Central memory CD8-positive, alpha-beta T cell (primary cell): Measurements from ENCODE around the gene GGT1.
A peak's percentile ranks its signal among the peaks of the same experiment; 100 is the strongest.
"Not testable (repeated sequence)": the region's sequence is repeated elsewhere in the genome, so short reads cannot be mapped to it uniquely, and the experiment has no call there.

ENCODE experiments used
- ATAC-seq: fragments of 150-1000 bp; cut with Tn5 transposase; replicated peaks from 2 replicates; pipeline ENCODE4 v1.10.0; 2022; ENCODE audit warnings: mild to moderate bottlenecking, moderate FRiP score, moderate number of reproducible peaks; ENCODE audit not compliant: poor library complexity, severe bottlenecking; ENCODE audit errors: extremely low read depth
- DNase-seq, 2 donors: peaks; one replicate each; pipeline ENCODE4 v3.0.0; 2021; ENCODE audit warnings: low spot score in 2 of 2
- H3K27ac Mint-ChIP-seq: one replicate; pipeline ENCODE4 v1.8.0; 2022; ENCODE audit warnings: low read depth, mild to moderate bottlenecking, moderate library complexity, mixed read lengths
- H3K27me3 Mint-ChIP-seq: one replicate; pipeline ENCODE4 v1.8.0; 2022; ENCODE audit warnings: mixed read lengths
- H3K36me3 Mint-ChIP-seq: one replicate; pipeline ENCODE4 v1.8.0; 2022; ENCODE audit warnings: mild to moderate bottlenecking, moderate library complexity, mixed read lengths; ENCODE audit not compliant: insufficient read depth
- H3K4me1 Mint-ChIP-seq: one replicate; pipeline ENCODE4 v1.8.0; 2022; ENCODE audit warnings: mixed read lengths
- H3K4me3 Mint-ChIP-seq: one replicate; pipeline ENCODE4 v1.8.0; 2022; ENCODE audit warnings: mild to moderate bottlenecking, moderate library complexity, mixed read lengths
- H3K9me3 Mint-ChIP-seq: one replicate; pipeline ENCODE4 v1.8.0; 2022; ENCODE audit warnings: mixed read lengths

GGT1 gene

DNA sequence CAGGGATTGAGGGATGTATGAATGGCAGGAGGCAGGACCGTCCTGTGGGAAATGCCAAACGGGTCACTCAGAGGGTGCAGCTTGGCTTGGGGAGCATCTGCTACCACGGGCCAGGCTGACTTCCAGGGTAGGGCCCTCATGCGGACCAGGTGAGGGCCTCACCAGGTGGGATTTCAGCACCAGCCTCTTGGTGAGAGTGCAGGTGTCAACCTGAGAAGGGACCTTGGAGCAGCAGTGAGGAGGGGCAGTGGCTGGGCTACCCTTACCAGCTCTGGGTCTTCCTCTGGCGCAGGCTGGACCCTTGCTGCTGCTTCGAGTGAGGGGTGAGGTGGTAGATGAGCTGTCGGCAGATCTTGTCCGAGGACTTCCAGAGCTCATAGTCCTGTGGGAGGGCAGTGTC is 15.0 kb upstream of the GGT1 start:
- no peak overlapping the region for H3K27ac Mint-ChIP-seq
- no peaks in the 10 kb centered on the region for H3K27me3 Mint-ChIP-seq
- H3K9me3 Mint-ChIP-seq, result no peaks in the 10 kb centered on the region
- ATAC-seq (no peak), DNase-seq (no peak)
- peaks cover 1% of the 10 kb centered on the region for H3K36me3 Mint-ChIP-seq
- H3K4me1 Mint-ChIP-seq, result peaks cover 5% of the 10 kb centered on the region
- no peak overlapping the region for H3K4me3 Mint-ChIP-seq

DNA sequence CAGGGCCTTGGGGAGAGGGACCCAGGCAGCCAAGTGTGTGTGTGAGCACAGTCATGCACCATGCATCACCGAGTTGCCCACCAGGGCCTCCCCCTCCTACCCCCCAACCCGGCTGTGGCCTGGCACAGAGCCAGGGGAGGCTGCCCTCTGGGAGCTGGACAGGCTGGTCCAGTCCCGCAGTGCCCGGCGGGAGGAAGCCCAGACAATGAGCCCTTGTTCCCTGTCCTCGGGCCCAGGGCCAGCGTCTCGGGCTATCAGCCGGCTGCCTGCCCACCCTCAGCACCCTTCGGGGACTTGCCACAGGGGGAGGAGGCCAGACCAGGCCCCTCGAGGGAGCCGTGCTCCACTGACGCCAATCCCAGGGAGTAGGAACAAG is 14.6 kb upstream of the GGT1 start:
- Mint-ChIP-seq H3K27me3 (no peaks in the 10 kb centered on the region), H3K9me3 (no peaks in the 10 kb centered on the region), H3K36me3 (peaks cover 1% of the 10 kb centered on the region), H3K4me3 (no peak overlapping the region), H3K4me1 (peaks cover 5% of the 10 kb centered on the region), H3K27ac (no peak overlapping the region)
- no peak for ATAC-seq
- DNase-seq, result no peak

DNA sequence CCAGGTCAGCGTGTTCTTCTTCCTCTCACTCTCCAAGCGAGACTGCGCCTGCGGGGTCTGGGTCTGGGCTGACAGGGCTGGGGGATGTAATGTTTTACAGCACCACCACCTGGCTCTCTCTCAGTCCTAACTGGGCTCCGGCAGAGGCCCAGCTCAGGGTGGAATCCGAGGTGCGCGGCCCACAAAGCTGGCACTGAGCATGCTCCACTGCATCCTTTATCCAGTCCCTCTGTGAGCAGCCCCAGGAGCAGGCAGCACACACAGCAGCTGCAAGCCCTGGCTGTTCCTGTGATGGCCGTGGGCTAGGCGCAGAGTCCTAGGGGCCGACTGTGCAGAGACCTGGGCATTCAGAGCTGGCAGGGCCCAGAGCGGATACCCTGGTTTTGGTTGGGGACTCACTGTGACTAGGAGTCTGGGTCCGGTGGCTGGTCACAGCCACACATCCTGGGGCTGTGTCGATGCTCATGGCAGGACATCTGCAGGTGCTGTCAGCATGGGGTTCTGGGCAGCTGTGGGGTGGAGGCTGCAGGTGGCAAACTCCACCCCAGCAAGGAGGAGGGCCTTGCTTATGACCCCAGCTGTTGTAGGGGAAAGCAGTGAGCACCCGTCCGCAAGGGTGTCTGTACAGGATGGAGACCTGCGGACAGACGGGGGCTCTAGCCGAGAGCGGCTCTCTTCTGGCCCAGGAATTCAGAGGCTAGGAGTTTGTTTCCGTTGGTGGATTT is 14.1 kb upstream of the GGT1 start:
- DNase-seq, result no peak
- H3K9me3 Mint-ChIP-seq, result no peaks in the 10 kb centered on the region

DNA sequence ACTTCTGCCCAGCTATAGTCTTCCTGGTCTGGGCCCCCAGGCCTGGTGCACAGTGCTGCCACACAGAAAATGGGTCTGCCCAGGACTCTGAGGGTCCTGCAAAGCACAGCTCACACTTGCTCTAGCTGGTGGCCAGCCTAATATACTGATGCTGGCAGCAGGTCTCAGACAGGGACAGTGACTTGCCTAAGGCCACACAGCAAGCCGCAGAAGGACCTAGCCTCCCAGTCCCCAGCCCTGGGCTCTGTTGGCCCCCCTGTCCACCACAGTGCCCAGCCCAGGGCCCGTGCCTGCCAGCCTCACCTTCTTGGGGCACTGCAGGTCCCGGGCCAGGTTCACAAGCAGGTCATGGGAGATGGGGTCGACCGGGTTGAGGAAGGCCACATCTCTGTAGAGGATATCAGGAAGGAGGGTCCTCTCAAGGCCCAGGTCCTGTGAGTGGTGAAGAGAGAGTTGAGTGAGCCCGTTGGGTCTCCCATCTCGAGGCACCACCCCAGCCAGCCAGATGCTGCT is 13.4 kb upstream of the GGT1 start:
- H3K9me3 Mint-ChIP-seq, result no peaks in the 10 kb centered on the region
- no peak overlapping the region for H3K4me3 Mint-ChIP-seq
- DNase-seq, result no peak
- peaks cover 1% of the 10 kb centered on the region for H3K36me3 Mint-ChIP-seq
- peaks cover 5% of the 10 kb centered on the region for H3K4me1 Mint-ChIP-seq
- no peak for ATAC-seq
- H3K27ac Mint-ChIP-seq, result no peak overlapping the region
- no peaks in the 10 kb centered on the region for H3K27me3 Mint-ChIP-seq

More for the DNA sequence above, 14.1 kb upstream of the GGT1 start:
- Mint-ChIP-seq H3K27ac (no peak overlapping the region), H3K4me1 (peaks cover 5% of the 10 kb centered on the region), H3K27me3 (no peaks in the 10 kb centered on the region), H3K36me3 (peaks cover 1% of the 10 kb centered on the region), H3K4me3 (no peak overlapping the region)
- no peak for ATAC-seq

DNA sequence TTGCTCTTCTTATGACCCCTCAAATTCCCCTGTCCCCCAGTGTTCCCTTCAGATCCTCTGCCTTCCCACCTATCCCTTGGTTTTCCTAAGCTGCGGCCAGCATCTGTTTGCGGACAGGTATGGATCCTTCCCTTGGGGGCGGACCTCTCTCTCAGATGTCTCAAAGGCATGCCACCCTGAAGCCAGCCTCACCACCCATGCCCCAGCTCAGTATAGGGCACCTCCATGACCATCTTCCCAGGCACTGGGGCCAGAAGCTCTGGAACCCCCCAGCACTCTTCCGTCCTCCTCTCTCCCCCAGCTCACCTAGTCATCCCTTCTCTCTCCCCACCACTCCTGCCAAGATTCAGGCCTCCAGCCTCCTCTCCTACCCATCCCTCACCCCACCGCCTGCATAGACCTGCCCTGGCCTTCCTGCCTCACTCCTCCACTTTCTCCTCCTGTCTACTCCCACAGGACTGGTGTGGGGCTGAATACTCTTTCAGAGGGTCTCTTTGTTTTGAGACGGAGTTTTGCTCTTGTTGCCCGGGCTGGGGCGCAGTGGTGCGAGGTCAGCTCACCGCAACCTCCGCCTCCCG is 12.3 kb upstream of the GGT1 start:
- Mint-ChIP-seq H3K36me3 (peaks cover 1% of the 10 kb centered on the region), H3K4me1 (peaks cover 5% of the 10 kb centered on the region), H3K27me3 (no peaks in the 10 kb centered on the region), H3K9me3 (no peaks in the 10 kb centered on the region), H3K4me3 (no peak overlapping the region), H3K27ac (no peak overlapping the region)
- no peak for ATAC-seq
- no peak for DNase-seq

DNA sequence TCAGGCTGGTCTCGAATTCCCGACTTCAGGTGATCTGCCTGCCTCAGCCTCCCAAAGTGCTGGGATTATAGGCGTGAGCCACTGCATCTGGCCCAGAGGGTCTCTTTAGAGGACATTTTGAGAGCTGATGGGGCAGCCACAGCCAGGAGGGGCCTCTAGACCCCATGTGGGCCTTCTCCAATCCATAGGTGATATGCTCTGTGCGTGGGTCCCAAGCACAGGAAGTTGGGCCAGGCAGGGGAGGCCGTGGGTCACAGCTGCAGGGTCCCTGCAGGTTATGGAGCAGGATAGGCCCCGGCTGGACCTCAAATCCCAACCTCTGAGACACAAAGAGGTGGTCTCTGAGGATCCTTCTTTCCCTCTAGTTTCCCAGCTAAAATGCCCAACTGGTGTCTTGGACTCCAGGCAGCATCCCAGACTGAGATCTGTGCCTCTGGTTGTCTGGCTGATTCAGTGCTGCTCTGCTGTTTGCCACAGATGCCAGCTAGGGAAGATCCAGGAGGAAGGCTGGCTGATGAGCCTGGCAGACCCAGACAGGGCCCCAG is 11.6 kb upstream of the GGT1 start:
- Mint-ChIP-seq H3K4me3 (no peak overlapping the region), H3K27ac (no peak overlapping the region)
- ATAC-seq, result no peak

DNA sequence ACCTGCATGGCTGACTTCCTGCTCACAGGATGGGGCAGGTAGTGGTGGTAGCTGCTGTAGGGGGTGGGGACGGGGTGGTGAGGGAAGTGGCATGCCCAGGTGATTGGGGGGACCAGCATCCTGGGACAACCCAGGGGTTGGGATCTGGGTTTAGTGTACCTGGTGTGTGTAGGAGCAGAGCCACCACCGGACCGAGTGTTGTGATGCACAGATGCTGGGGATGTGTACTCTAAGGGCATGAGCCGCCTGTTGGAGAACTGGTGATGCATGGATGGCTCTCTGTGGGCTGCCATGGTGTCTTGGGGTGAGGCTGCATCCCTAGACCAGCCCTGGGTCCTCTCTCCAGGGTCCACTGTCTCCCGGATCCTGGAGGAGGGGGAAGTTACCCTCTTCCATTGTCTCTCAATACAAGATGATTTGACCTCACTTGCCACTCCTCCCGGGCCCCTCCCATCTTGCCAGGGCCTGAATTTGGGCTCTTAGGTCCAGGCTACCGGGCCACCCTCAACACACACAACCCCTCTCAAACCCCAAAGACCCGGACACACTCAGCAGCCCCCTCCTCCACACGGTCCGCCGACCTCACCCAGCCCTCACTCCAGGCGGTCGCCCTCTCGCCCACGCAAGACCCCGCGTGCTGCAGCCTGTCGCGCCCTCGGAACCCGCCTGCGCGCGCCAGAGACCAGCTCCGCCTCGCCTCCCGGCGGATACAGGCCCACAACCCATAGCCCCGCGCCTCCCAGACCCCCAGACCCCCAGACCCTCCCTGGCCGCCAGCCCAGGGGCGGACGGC is 10.7 kb upstream of the GGT1 start:
- H3K27me3 Mint-ChIP-seq, result no peaks in the 10 kb centered on the region
- DNase-seq, result no peak
- H3K27ac Mint-ChIP-seq, result peak overlapping the region; percentile 46
- peak overlapping the region; percentile 77 for H3K4me3 Mint-ChIP-seq
- ATAC-seq, result peak; percentile 24
- H3K9me3 Mint-ChIP-seq, result no peaks in the 10 kb centered on the region
- peaks cover 1% of the 10 kb centered on the region for H3K36me3 Mint-ChIP-seq
- peaks cover 5% of the 10 kb centered on the region for H3K4me1 Mint-ChIP-seq

More for the DNA sequence above, 11.6 kb upstream of the GGT1 start:
- H3K4me1 Mint-ChIP-seq, result peaks cover 5% of the 10 kb centered on the region
- DNase-seq, result no peak
- no peaks in the 10 kb centered on the region for H3K9me3 Mint-ChIP-seq
- H3K27me3 Mint-ChIP-seq, result no peaks in the 10 kb centered on the region
- H3K36me3 Mint-ChIP-seq, result peaks cover 1% of the 10 kb centered on the region

DNA sequence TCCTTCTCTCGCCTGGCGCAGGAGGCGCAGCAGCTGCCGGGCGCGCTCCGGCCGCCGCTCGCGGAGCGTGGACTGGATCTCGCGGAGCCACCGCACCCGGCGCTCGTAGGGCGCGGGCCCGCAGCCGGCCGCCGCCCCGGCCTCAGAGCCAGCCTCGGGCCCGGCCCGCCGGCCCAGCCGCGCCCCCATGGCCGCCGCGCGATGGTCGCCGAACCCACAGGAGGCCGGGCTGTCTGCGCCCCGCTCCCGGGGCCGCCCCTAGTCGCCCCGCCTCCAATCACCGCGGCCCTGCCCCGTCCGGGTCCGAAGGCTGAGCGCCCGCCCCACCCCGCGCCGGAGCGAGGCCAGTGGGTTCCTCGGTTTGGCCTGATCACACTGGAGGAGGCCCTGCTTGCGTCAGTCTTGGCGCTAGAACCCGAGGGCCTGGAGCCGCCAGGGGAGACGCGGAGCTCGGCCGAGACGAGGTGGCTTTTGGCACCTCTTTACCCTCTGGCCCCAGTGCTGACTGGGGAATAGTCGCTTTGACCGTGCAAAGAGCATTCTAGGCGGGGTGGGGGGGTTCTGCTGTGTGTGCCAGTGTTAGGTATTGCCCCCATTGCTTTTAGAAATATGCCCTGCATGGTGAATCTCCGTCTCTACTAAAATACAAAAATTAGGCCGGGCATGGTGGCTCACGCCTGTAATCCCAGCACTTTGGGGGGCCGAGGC is 10.0 kb upstream of the GGT1 start, which contains the start of gene LRRC75B:
LRRC75B (minus strand) TSS at position 223 of the 708 bp plus-strand sequence; CDS start at position 189, 34 bp downstream.
- Mint-ChIP-seq H3K4me1 (peaks cover 5% of the 10 kb centered on the region), H3K4me3 (peak within 1 kb of the TSS; percentile 77), H3K36me3 (peaks cover 1% of the 10 kb centered on the region), H3K27ac (peak within 1 kb of the TSS; percentile 46), H3K9me3 (no peaks in the 10 kb centered on the region), H3K27me3 (no peaks in the 10 kb centered on the region)
- peak; percentile 49 for ATAC-seq
- no peak for DNase-seq

DNA sequence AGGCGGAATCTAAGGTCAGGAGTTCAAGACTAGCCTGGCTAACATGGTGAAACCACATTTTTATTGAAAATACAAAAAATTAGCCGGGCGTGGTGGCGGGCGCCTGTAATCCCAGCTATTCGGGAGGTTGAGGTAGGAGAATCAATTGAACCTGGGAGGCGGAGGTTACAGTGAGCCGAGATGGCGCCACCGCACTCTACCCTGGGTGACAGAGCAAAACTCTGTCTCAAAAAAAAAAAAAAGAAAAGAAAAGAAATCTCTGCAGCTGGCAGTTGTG is 9.5 kb upstream of the GGT1 start:
- H3K4me1 Mint-ChIP-seq, H3K27me3 Mint-ChIP-seq, H3K36me3 Mint-ChIP-seq, ATAC-seq, H3K9me3 Mint-ChIP-seq, H3K27ac Mint-ChIP-seq, DNase-seq: not testable (repeated sequence)
- peak overlapping the region; percentile 77 for H3K4me3 Mint-ChIP-seq

DNA sequence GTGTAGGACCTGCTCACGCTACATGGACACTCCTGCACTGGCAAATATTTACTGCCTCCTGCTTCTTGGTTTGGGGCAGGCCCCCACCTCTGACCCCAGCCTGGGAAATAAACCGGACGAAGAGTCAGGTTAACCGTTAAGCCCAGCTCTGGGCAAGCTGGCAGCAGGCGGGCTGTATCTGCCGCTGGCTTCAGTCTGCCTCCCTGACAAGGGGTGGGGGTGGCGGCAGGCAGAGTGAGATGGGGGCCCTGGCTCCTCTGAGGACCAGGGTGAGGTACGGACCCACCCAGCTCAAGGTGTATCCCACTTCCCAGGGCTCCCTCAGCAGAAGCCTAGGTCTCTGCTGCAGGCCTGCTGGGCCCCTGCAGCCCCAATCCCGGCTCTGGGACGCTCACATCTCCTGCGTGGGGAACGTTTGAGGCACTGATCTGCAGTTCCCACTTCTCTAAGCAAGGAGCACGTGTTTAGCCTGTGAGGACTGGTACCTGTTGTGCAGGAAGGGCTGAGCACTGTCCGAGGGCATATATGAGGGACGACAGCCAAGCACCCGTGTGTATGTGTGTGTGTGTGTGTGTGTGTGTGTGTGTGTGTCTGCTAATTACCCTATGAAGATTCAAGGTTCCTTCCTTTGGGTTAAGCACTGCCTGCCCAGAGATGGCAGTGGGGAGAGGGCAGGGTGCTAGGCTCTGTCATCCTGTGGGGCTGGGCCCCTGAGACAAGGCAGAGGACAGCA is 9.0 kb upstream of the GGT1 start:
- no peak for ATAC-seq
- peaks cover 1% of the 10 kb centered on the region for H3K36me3 Mint-ChIP-seq
- H3K4me1 Mint-ChIP-seq, result peaks cover 5% of the 10 kb centered on the region
- no peak overlapping the region for H3K27ac Mint-ChIP-seq
- peak overlapping the region; percentile 77 for H3K4me3 Mint-ChIP-seq
- DNase-seq, result no peak
- H3K27me3 Mint-ChIP-seq, result no peaks in the 10 kb centered on the region
- H3K9me3 Mint-ChIP-seq, result no peaks in the 10 kb centered on the region

DNA sequence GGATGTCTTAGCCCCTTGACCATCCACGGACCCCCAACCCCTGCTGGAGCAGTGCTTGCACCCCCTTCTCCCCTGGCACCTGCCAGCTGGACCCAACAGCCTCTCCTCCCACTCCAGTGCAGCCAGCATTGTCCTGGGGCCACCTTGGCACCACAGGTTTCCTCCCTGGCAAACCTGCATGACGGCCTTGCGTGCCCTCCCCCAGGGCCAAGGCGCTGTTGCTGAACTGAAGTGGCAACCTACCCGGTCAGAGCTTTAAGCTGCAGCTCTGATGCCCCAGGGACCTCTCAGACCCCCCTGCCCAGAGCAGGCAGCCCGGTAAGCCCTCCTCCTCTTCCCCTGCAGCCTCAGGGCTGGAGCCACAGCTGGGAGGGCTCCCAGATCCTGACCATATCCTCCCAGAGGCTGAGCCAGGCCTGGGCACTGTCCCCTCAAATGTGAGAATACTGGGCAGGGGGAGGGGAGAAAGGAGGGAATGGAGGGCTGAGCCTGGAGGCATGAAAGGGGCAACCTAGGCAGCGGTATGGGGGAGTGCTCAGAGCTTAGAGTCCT is 8.3 kb upstream of the GGT1 start:
- H3K4me1 Mint-ChIP-seq, result peaks cover 5% of the 10 kb centered on the region
- H3K9me3 Mint-ChIP-seq, result no peaks in the 10 kb centered on the region
- H3K27ac Mint-ChIP-seq, result no peak overlapping the region
- no peak for ATAC-seq
- no peak for DNase-seq
- H3K27me3 Mint-ChIP-seq, result no peaks in the 10 kb centered on the region
- H3K4me3 Mint-ChIP-seq, result no peak overlapping the region
- peaks cover 1% of the 10 kb centered on the region for H3K36me3 Mint-ChIP-seq
